Panc1 (cell line): ENCODE data around the gene PTPRZ1. TPM values are rescaled to one million over a fixed set of nuclear protein-coding genes. Genes with fewer than 3 reads are reported as not detected.

Source experiments
- ATAC-seq: fragments of 200-7000 bp; cut with Tn5 transposase; 2 replicates; pipeline ENCODE4 v1.9.1; 2020; ENCODE audit warnings: mild to moderate bottlenecking, moderate library complexity
- BruUV-seq: library from RNA; stranded (reverse); fragments of 400-500 nt; replicated peaks from 2 replicates; lab custom pipeline; 2021; lab: Mats Ljungman, UMichigan
- CTCF ChIA-PET: fragments of 300-600 bp; sonication (Branson Sonifier 250); formaldehyde crosslinking; loops from one replicate; lab custom pipeline; 2022; ENCODE audit warnings: antibody characterized with exemption; lab: Charles Lee
- POLR2A ChIA-PET: fragments of 300-600 bp; sonication (Branson Sonifier 250); formaldehyde crosslinking; loops from one replicate; lab custom pipeline; 2022; ENCODE audit warnings: antibody characterized with exemption; lab: Charles Lee
- DNase-seq: peaks from one replicate; pipeline ENCODE4 v3.0.0-alpha.2; 2010; ENCODE audit warnings: low read depth, low spot score
- H3K27ac ChIP-seq: 2 replicates; pipeline ENCODE4 v1.5.1; 2011; ENCODE audit warnings: mild to moderate bottlenecking, low read length, inconsistent platforms
- H3K27me3 ChIP-seq: fragments of 200-500 bp; sonication (Bioruptor generic); 2 replicates; pipeline ENCODE4 v1.6.0; 2014; ENCODE audit warnings: low read length, inconsistent platforms; ENCODE audit not compliant: control insufficient read depth, insufficient read depth
- H3K36me3 ChIP-seq: fragments of 200-500 bp; sonication (Bioruptor generic); 2 replicates; pipeline ENCODE4 v1.5.1; 2014; ENCODE audit warnings: inconsistent platforms, mild to moderate bottlenecking, low read length, moderate library complexity; ENCODE audit not compliant: control insufficient read depth, insufficient read depth
- H3K4me1 ChIP-seq: 2 replicates; pipeline ENCODE4 v1.5.1; 2011; ENCODE audit warnings: inconsistent platforms, mild to moderate bottlenecking, low read length, moderate library complexity; ENCODE audit not compliant: control insufficient read depth, insufficient read depth
- H3K4me3 ChIP-seq, 2 experiments: 2 replicates each; pipeline ENCODE4 v1.5.1; 2011 to 2012; ENCODE audit warnings: low read depth in 2 of 2, low read length in 2 of 2, mild to moderate bottlenecking in 2 of 2, inconsistent platforms in 1 of 2, moderate library complexity in 1 of 2
- H3K9me3 ChIP-seq: fragments of 200-500 bp; sonication (Bioruptor generic); 2 replicates; pipeline ENCODE4 v1.5.1; 2014; ENCODE audit warnings: low read depth, mild to moderate bottlenecking, inconsistent platforms, low read length, moderate library complexity; ENCODE audit not compliant: control insufficient read depth, insufficient read depth
- CTCF ChIP-seq: fragments of 450-650 bp; IDR thresholded peaks from 2 replicates; pipeline ENCODE4 v1.5.1; 2017; ENCODE audit warnings: mild to moderate bottlenecking
- POLR2AphosphoS5 ChIP-seq: IDR thresholded peaks from 2 replicates; pipeline ENCODE4 v1.6.1; 2012; ENCODE audit warnings: mild to moderate bottlenecking, low read depth, low read length, moderate library complexity
- REST ChIP-seq, 2 experiments: IDR thresholded peaks; 2 replicates each; pipeline ENCODE4 v1.6.1; 2011 to 2012; ENCODE audit warnings: low read depth in 2 of 2, control low read depth in 1 of 2, low read length in 1 of 2, mild to moderate bottlenecking in 1 of 2, moderate library complexity in 1 of 2; ENCODE audit not compliant: insufficient read depth in 1 of 2
- SIN3A ChIP-seq: IDR thresholded peaks from 2 replicates; pipeline ENCODE4 v1.6.1; 2012; ENCODE audit warnings: low read depth, mild to moderate bottlenecking, low read length, moderate library complexity, borderline replicate concordance; ENCODE audit not compliant: insufficient read depth
- TCF7L2 ChIP-seq: IDR thresholded peaks from 2 replicates; pipeline ENCODE4 v1.6.1; 2011; ENCODE audit warnings: mild to moderate bottlenecking, low read depth, low read length, inconsistent platforms
- in situ Hi-C: cut with HindIII; loops from 2 replicates; pipeline ENCODE4 v1.10.0; 2016; ENCODE audit warnings: low sequenced_read_pairs, low pct_unique_long_range_greater_than_20kb
- intact Hi-C: fragments of 100-400 bp; cut with micrococcal nuclease; formaldehyde crosslinking; loops from one replicate; pipeline ENCODE4 v1.10.0; 2022; ENCODE audit not compliant: unreplicated experiment
- total RNA-seq: library from RNA; stranded (reverse); gene quantifications from one replicate; pipeline ENCODE4 v1.2.1, GENCODE V29; 2021; ENCODE audit not compliant: unreplicated experiment

Gene PTPRZ1
- total RNA-seq, 1 experiment from 2014 or later = 0.05 TPM

DNA sequence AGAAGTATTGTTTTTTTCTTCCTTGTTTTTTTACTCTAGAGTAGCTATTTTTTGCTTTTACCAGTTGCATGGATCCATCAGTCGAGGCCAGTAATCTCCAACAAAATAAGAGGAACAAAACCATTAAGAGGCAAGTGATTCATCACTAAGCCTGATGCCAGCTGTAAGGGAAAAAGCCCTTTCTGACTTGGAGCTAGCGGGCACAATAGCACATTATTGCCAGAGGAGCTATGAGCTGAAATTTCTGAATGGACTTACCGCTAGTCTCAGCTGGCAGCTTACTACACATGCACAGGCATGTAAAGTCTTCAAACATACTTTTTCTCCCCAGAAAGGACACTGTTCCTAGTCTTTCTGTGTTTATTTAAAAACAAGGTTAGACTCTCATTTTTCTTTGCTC is 41.6 kb upstream of the PTPRZ1 start:
- Histone ChIP-seq H3K4me3 (no peak overlapping the region), H3K27ac (no peak overlapping the region), H3K36me3 (no peaks in the 10 kb centered on the region), H3K4me1 (no peaks in the 10 kb centered on the region), H3K9me3 (no peaks in the 10 kb centered on the region), H3K27me3 (no peaks in the 10 kb centered on the region)
- intact Hi-C loops = no loop called here
- in situ Hi-C loops = no loop called here
- no TSS peak for BruUV-seq
- TF ChIP-seq POLR2AphosphoS5 (no peak), TCF7L2 (no peak), CTCF (no peak), REST (IDR thresholded peaks at IDR 0.05; ENCODE audit: insufficient read depth in 1 of 2, low read depth in 2 of 2, low read length in 1 of 2) (no peak), SIN3A (no peak)
- ChIA-PET POLR2A (no interaction called here), CTCF (no interaction called here)
- no peak for DNase-seq
- no peak for ATAC-seq

GRCh38 chr7:121831801-121832200 is 41.2 kb upstream of the PTPRZ1 start:
- CTCF ChIA-PET = no interaction called here
- no peaks in the 10 kb centered on the region for H3K9me3 ChIP-seq
- no TSS peak for BruUV-seq
- POLR2A ChIA-PET = no interaction called here
- intact Hi-C loops = no loop called here
- no peak for DNase-seq
- H3K4me1 ChIP-seq = no peaks in the 10 kb centered on the region
- TF ChIP-seq POLR2AphosphoS5 (no peak), TCF7L2 (no peak), SIN3A (no peak), CTCF (no peak)
- no peak overlapping the region for H3K27ac ChIP-seq
- H3K36me3 ChIP-seq = no peaks in the 10 kb centered on the region
- in situ Hi-C loops = no loop called here
- no peak overlapping the region for H3K4me3 ChIP-seq
- no peak for ATAC-seq
- no peaks in the 10 kb centered on the region for H3K27me3 ChIP-seq
